GM12872 (cell line): ENCODE data around the gene CSN3.

Source experiments
- CTCF ChIP-seq: IDR thresholded peaks from 3 replicates; pipeline ENCODE4 v1.5.1; 2011; ENCODE audit warnings: low read depth, mild to moderate bottlenecking, low read length, moderate library complexity; ENCODE audit not compliant: insufficient read depth

Gene CSN3

DNA sequence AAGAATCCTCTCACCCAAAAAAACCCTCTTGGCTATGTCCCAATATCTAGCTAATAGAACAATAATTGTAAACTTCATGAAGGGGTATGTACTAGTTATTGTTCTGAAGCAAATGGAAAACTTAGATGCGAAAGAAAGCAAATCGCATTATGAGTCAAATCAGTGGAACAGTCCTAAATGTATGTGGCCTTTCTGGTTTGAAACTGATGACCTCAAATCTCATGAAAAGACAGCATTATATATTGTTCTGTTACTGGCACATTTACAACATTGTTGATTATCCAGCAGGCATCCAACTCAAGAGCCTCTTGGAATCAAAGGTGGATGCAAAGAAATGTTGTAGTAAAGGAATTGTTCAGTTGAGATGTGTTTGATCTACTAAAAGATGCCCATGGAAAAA is 34.7 kb downstream of the CSN3 start:
- TF ChIP-seq CTCF, result no peak

- TF ChIP-seq CTCF, result no peak
These were observed 38.2 kb downstream of the CSN3 start for GRCh38 chr4:70280567-70280966.

DNA sequence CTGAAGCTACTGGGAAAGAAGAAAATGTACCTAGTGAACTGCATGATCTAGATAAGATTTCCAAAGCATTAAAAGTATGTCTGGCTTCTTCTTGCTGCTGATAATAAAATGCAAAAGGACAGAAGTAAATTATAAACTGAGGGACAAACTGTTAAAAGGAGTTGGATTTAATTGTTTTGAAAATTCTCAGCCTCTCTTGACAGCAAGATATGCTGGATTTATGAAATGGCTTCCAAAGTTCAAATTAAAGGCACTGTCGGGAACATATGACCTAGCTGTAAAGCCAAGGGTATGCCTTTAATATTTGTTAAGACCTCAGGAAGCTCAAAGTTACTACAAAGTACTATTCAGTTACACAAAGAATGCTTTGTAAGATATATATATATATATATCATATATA is 46.3 kb downstream of the CSN3 start:
- TF ChIP-seq CTCF, result no peak

DNA sequence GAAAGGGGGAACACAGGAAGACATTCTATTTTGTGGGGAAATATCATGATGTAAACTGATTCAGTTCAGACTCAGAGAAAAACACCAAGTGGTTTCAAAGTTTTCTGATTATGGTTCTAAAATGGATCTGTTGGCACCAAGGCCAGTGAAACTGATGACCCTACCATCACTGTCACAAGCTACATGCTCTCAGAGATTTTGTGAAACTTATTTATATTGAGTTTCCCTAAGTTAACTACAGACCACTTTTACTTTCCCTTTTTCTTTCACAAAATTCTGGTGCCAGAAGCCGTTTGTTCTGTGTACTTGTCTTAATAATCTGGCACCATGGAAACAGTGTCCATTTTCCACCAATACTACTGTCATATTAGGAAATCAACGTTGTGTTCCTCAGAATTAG is 48.9 kb downstream of the CSN3 start:
- TF ChIP-seq CTCF, result no peak

DNA sequence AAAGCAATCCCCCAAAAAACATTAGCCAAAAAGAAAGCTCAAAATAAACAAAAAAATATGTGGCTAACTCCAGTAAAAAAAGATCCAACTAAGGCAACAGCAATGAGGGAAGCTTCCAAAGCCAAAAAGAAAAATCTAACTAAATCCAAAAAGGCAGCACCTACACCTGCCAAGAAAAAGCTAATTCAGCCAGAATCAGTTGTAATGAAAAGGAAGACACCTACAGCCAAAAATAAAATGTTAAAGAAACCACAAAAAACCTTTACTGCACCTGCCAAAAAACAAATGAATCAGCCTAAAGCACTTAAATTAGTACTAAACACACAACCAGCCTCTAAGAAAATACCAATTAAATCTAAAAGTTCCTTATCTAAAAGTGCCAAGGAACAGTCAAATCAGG is 55.2 kb downstream of the CSN3 start:
- TF ChIP-seq CTCF, result no peak

- no peak for TF ChIP-seq CTCF
These were observed 55.7 kb downstream of the CSN3 start for GRCh38 chr4:70298051-70298450.

GRCh38 chr4:70299643-70300042 is 57.2 kb downstream of the CSN3 start:
- no peak for TF ChIP-seq CTCF

- TF ChIP-seq CTCF, result no peak
These were observed 57.8 kb downstream of the CSN3 start for GRCh38 chr4:70300215-70300614.
